CMK (cell line): ENCODE results near the gene GTPBP4.
A peak's percentile ranks its signal among the peaks of the same experiment; 100 is the strongest.

Source experiments
- DNase-seq: peaks from one replicate; pipeline ENCODE4 v3.0.0-alpha.2; 2010; ENCODE audit warnings: low read depth

The GTPBP4 gene

GRCh38 chr10:987870-988666 lies at the start of gene GTPBP4:
GTPBP4 (plus strand) TSS chr10:988434; CDS start chr10:988480, 46 bp downstream.
- DNase-seq = peak; percentile 86

- DNase-seq = no peak
Observed at GRCh38 chr10:938941-939678, 49.1 kb upstream of the GTPBP4 start.

DNA sequence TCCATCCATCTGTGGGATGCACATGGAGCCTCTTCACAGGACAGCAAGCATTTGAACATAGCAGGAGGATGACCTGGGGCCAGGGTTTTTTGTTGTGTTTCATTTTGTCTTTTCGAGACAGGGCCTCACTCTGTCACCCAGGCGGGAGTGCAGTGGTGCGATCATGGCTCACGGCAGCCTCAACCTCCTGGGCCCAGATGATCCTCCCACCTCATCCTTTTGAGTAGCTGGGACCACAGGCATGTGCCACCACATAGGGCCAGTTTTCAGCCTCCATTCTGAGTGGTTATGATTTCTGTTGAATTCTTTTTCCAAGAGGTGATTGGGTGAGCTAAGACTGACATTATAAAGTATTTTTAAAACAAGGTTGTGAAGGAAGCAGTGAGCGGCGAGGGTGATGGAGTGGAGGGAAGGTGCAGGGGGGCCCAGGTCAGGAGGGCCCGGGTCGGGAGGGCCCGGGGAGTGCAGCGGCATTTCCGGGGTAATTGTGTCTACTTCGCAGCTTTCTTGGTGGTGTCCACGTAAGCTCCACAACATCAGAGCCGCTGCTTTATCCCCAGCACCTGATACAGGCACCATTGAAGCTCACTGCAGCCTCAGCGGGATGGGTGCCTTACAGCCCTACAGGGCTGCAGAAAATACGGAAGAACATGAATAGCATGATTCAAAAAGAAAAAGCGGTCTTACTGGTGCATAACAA lies 44.8 kb upstream of the GTPBP4 start:
- no peak for DNase-seq

DNA sequence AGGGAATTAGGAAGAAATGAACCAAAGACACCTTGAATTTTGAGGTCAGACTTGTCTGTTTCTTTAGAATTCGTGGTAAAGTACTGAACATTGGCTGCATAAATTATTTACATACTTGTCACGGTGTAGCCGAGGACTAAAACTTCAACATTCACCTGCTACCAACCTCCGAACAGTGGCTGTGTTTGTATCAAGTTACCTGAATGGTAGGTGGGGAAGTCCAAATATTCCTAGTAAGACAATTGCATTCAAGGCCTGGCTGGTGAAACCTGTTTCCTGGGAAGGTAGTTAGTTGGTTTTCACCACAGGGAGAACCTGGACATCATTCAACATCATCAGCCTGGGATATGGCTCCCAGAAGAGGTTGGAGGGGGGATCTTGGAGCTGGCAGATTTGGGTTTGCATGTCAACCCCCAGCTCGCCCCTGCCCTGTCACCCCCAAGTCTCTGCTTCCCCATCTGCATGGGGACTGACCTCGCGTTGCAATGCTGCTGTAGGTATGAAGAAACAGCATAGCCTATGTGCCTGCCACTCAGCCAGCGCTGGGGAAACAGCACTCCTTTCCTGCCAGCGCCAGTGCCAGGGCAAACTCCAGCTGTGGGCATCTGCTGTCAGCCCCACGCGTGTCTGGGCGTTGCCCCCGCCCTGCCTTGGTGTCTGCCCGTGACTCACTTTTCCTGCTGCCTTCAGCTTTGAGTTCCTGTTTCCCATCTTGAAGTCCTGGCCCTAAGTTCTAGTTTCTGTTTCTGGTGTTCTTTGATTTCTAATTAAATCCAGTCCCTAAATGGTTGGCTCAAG lies 44.0 kb upstream of the GTPBP4 start:
- no peak for DNase-seq

DNA sequence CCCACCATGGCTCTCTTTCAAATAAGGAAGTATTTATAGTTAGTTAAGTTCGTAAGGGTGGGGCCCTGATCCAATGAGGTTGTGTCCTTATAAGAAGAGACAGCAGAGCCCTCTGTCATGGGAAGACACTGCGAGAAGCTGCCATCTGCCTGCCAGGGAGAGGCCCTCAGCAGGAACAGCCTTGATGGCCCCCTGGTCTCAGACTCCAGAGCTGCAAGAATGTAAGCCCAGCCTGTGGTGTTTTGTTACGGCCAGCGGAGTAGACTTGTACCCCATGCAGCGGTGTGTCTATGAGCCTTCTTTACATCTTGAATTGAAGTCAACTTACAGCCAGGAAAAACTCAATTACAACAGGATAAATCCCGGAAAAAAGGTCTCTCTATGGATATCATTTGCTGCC lies 42.5 kb upstream of the GTPBP4 start:
- DNase-seq = no peak

GRCh38 chr10:947051-947450 lies 41.2 kb upstream of the GTPBP4 start:
- no peak for DNase-seq

DNA sequence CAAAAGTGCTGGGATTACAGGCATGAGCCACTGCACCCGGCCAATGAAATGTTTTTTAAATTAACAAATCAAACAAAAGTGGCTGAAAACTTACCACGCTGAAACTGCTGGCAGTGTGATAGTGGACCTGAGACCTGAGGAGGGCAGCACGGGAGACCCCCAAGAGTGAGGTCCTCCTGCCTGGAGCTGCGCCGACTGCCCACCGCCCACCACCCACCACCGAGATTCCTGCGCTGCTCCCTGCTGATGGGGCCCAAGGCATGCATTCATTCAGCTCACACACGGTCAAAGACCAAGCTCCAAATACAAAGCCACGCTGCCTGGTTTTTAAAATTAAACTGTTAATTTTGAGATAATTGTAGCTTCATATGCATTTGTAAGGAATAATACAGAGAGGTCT lies 40.4 kb upstream of the GTPBP4 start:
- DNase-seq = no peak

DNA sequence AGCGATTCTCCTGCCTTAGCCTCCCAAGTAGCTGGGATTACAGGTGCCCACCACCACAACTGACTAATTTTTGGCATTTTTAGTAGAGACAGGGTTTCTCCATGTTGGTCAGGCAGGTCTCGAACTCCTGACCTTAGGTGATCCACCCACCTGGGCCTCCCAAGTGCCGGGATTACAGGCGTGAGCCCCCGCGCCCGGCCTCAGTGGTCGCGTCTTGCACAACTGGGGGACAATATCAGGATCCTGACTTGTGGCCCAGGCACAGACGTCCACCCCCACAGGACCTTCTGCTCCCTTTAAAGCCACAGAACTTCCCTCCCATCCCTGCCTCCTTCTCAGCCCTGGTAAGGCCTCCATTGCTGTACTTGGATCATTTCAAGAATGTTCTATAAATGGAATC lies 39.9 kb upstream of the GTPBP4 start:
- DNase-seq = no peak

DNA sequence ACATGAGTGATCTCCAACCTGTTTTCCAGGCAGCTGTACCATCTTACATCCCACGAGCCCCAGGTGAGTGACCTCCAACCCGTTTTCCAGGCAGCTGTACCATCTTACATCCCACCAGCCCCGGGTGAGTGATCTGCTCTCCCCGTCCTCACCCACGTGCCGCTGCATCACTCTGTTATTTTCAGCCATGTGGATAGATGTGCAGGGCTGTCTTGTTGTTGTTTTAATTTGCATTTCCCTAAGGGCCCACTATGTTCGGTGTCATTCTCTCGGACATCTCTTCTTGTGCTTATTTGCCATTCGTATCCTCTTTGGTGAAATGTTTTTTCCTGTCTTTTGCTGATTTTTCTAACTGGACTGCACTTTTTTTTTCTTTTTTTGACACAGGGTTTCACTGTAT lies 38.8 kb upstream of the GTPBP4 start:
- DNase-seq = no peak

DNA sequence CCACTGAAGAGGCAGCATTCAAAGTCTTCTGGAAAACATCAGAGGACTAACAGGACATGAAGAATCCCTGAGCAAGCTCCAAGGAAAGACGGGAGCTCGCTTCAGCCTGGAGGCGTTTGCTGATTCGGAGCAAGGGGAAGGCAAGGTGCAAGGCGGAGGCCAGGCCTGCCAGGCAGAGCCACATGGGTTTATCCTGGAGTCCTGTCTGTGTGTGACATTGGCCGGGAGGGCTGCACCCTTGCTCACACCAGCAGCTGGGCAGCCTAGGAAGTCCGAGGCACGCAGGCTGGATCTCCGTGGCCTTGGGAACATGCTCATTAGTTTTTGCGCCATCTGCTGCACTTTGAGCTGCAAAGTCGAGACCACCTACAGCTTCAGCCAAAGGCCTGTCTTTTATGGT lies 34.4 kb upstream of the GTPBP4 start:
- DNase-seq = no peak

DNA sequence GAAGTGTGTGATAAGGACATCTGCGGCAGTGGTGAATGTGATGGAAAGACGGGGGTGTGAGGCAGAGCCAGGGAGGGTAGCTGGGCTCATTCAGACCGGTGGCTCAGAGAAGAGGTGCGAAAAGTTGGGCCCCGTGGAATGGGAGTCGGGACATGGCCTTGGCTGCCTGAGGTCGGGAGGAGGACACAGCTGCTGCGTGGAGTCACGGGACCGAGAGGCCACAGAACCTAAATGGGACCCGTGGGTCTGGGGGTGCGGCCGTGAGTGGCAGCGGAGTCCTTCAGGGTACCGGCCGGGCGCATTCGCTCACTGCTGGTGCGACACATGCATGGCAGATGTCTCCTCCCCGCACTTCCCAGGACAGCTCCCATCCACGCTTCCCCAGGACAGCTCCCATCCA lies 33.8 kb upstream of the GTPBP4 start:
- no peak for DNase-seq

- DNase-seq = no peak
Observed at GRCh38 chr10:955127-955819, 33.0 kb upstream of the GTPBP4 start.

DNA sequence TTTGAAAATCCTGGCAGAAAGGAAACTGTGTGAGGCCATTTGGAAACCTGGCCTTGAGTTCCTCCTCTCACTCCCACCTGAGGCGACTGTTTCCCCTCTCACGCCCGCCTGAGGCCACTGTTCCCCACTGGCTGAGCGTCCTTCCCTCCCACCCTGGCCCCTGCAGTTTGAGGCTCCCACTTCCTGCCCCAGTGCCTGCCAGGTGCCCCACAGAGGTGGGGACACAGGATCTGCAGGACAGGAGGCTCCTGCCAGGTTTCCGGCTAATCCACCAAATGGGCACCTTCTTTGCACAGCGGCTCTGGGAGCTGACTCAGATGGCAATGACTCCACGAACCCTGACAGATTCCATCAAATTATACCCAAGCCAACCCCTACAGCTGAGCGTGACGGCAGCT lies 32.4 kb upstream of the GTPBP4 start:
- DNase-seq = no peak

GRCh38 chr10:958106-958505 lies 30.1 kb upstream of the GTPBP4 start:
- no peak for DNase-seq

GRCh38 chr10:958856-959255 lies 29.4 kb upstream of the GTPBP4 start:
- DNase-seq = no peak

DNA sequence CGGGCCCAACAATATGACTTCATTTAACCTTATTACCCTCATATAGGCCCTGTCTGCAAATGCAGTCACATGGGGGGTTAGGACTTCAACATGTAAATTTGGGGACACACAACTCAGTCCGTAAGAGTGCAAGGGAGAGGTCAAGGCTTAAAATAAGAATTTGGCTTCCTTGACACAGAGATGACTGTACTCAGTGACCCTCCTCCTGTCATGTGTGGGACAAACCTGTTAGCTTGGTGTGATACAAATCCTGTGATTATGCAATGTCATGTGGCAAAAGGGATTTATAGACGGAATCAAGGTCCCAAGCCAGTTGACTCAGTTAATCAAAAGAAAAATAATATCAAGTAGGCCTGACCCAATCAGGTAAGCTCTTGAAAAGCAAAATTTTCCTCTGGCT lies 25.9 kb upstream of the GTPBP4 start:
- no peak for DNase-seq

DNA sequence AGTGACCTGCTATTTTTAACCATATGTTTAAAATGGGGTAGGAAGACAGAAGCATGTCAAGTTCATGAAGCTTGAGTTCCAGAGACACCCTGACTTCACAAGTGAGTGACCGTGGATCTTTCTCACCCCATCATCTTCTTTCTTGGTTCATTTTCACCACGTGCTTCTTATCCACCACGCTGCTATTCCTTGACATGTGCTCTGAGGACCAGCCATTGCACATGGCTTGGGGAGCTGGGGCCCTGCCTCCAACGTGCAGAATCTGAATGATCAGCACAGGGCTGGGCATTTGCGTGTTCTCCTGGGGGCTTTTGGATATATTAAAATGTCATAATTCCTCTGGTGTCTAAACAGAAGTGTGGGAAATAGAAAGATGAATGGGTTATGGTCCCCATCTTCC lies 25.0 kb upstream of the GTPBP4 start:
- no peak for DNase-seq

- DNase-seq = no peak
Observed at GRCh38 chr10:963655-964054, 24.6 kb upstream of the GTPBP4 start.

GRCh38 chr10:964321-964987 lies 23.8 kb upstream of the GTPBP4 start:
- DNase-seq = no peak

DNA sequence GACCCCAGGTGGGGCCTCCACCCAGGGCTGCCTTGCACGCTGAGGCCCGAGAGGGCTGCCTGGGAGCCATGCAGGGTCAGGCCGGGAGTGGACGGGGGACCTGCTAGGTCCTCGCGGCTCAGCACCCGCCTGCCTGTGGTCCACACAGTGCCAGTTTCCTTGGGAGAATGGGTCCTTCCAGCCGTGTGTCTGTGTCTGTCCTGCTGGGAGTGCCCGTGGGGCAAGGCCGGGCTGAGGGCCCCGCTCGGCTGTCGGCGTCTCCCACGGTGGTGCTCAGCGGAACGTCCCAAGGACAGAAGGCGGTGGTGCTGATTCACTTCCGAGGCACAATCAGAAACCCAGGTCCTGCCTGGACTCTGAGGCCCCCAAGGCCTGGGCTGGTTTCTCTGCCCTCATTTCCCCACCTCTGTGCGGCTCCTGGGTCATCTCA lies 23.2 kb upstream of the GTPBP4 start:
- DNase-seq = no peak
